LNCaP clone FGC (cell line): ENCODE results near the gene TYW1B.
"Not testable (repeated sequence)": the region's sequence is repeated elsewhere in the genome, so short reads cannot be mapped to it uniquely, and the experiment has no call there.

ENCODE experiments used
- DNase-seq: peaks from one replicate; pipeline ENCODE4 v3.0.0-alpha.2; 2011; ENCODE audit warnings: low read depth
- H3K4me3 ChIP-seq: 2 replicates; pipeline ENCODE4 v1.5.1; 2011; ENCODE audit warnings: mild to moderate bottlenecking, low read depth, low read length, control low read depth
- CTCF ChIP-seq: IDR thresholded peaks from 2 replicates; pipeline ENCODE4 v1.5.1; 2012; ENCODE audit warnings: mild to moderate bottlenecking; ENCODE audit not compliant: control insufficient read depth, insufficient read depth; ENCODE audit errors: extremely low read depth

TYW1B gene

DNA sequence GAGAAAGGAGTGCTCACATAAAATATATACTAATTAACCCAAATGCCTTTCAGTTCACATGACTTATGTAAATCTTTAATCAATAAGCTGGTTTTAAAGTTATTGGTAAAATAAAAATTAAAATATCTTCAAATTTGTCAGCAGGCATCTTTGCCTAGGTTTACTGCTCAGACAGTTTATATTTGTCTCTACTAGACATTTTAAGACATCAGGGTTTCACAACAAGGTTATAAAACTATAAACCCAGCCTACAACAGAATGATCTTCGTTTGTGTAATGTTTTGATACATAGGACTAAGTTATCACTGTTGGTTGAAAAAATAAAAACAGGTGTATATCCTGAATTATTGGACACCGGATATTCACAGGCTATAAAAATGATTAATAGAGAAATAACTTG, 67.4 kb downstream of the TYW1B start:
- TF ChIP-seq CTCF = no peak
- DNase-seq = no peak
- H3K4me3 ChIP-seq = no peak overlapping the region

- no peak for TF ChIP-seq CTCF
- H3K4me3 ChIP-seq = no peak overlapping the region
- no peak for DNase-seq
Observed at GRCh38 chr7:72754312-72754711, 73.7 kb downstream of the TYW1B start.

DNA sequence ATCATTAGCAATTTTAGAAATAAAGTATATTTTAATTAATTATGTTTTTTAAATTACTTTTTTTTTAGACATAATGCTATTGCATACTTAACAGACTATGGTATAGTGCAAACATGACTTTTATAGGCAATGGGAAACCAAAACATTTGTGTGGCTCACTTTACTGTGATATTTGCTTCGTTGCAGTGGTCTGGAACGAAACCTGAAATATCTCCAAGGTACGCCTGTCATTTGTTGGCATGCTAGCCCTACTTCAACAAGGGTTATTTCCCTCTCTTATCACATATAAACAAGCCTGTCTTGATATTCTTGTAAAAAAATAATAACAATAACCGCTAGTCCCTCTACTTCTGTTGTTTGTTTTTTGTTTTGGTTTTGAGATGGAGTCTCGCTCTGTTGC, 74.2 kb downstream of the TYW1B start:
- DNase-seq = peak; percentile 93
- H3K4me3 ChIP-seq = no peak overlapping the region
- TF ChIP-seq CTCF = no peak

DNA sequence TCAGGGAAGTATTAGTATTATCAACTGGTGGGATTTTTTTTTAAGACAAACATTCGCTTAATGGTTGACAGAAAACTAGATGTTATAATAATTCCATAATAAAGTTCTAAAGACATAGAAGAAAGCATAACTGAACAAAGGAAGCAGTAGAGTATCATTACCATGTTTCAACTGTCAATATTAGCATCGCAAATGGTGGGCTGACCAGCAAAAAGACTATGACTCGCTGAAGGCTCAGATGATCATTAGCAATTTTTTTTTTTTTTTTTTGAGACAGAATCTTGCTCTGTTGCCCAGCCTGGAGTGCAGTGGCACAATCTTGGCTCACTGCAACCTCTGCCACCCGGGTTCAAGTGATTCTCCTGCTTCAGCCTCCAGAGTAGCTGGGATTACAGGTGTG, 74.8 kb downstream of the TYW1B start:
- not testable (repeated sequence) for DNase-seq, H3K4me3 ChIP-seq

- peak; percentile 23; the same call in 1 of the 2 replicates for TF ChIP-seq CTCF
- H3K4me3 ChIP-seq = no peak overlapping the region
- DNase-seq = no peak
Observed at GRCh38 chr7:72751978-72752377, 76.0 kb downstream of the TYW1B start.

DNA sequence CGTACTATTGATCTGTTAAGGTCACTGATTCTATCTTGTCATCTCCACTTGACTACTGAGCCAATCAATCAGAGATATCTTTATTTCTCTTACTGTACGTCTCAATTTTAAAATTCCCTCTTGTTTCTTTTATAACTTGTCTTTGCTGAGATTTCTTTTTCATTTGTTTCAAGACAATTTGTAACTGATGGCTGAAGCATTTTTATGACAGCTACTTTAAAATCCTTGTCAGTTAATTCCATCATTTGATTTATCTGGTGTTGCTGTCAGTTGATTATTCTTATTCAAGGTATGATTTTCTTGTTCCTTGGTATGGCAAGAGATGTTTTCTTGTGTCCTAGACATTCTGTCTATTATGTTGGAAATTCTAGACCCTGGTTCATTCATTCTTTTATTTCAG, 76.6 kb downstream of the TYW1B start:
- H3K4me3 ChIP-seq = no peak overlapping the region
- DNase-seq = no peak
- TF ChIP-seq CTCF = no peak

DNA sequence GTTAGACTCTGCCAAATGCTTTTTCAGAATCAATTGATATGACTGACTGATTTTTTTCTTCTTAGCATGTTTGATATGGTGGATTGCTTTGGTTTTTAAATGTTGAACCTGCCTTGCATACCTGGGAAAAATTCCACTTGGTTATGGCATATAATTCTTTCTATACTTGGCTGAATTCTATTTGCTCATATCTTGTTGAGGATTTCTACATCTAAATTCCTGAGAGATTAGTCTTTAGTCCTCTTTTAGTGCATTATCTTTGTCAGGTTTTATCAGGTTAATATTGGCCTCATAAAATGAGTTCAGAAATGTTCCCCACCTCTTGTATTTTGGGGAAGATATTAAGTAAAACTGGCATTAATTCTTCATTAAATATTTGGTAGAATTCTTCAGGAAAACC, 79.4 kb downstream of the TYW1B start:
- not testable (repeated sequence) for H3K4me3 ChIP-seq, DNase-seq

DNA sequence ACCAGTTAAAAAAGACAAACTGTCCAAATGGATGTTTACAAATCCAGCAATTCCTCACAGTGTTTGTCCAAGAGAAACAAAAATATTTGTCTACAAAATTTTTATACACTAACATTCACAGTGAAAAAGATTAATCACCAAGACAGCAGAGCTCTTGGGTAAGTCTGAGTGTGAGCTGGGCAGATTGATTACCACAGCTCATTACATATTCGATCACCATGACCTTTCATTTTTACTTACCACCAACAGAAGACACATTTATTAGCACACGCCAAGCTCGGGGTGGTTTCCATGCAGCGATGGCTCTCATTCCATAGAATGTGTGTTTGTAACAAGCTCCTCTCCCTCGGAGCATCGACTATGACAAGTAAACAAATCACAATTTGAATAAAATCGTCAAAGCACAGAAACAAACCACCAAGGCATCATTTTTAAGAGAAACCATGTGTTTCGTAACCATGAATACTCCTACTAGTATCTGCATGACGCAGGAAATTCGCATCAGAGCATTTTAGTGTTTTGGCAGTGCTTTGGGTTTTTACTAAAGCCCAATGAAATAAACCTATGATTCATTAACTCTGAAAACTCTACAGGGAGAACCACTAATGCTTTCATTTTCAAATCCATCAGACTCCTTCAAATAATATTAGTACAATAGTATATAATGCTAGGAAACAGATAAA, 83.6 kb downstream of the TYW1B start:
- not testable (repeated sequence) for DNase-seq

DNA sequence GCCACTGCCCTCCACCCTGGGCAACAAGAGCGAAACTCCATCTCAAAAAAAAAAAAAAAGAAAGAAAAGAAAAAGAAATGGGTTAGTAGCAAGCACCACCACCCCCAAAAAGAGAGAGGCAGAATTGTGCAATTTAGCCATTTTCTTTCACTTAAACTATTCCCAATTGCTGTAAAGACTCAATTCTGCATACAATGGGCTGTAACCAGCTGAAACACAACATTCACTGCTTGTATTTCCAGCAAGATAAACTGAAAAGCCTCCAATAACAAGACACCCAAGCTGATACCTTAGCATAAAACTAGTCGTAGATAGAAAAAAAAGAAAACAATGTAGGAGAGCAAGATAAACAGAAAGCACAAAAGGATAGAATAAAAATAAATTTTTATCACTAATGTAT, 84.2 kb downstream of the TYW1B start:
- DNase-seq, H3K4me3 ChIP-seq: not testable (repeated sequence)

More for the DNA sequence above, 83.6 kb downstream of the TYW1B start:
- H3K4me3 ChIP-seq = not testable (repeated sequence)

- H3K4me3 ChIP-seq, DNase-seq: not testable (repeated sequence)
Observed at GRCh38 chr7:72739716-72740115, 88.3 kb downstream of the TYW1B start.

DNA sequence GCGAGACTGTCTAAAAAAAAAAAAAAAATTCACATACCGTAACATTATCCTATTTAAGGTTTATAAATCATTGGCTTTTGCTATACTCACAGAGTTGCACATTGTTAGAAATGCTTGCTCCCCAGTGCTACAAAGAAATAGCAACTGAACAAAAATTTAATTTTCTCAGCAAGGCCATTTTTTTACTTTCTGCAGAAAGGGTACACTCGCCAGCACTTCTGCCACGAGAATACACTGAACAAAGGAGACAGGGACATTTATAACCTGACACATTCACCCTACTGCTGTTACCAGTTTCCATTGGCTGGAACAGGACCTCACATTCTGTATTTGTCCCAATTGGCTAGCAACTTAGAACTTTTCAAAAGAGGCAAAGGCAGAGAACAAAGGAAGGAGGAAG, 92.1 kb downstream of the TYW1B start:
- not testable (repeated sequence) for H3K4me3 ChIP-seq, DNase-seq

GRCh38 chr7:72730815-72731214, 97.2 kb downstream of the TYW1B start:
- not testable (repeated sequence) for DNase-seq, H3K4me3 ChIP-seq

DNA sequence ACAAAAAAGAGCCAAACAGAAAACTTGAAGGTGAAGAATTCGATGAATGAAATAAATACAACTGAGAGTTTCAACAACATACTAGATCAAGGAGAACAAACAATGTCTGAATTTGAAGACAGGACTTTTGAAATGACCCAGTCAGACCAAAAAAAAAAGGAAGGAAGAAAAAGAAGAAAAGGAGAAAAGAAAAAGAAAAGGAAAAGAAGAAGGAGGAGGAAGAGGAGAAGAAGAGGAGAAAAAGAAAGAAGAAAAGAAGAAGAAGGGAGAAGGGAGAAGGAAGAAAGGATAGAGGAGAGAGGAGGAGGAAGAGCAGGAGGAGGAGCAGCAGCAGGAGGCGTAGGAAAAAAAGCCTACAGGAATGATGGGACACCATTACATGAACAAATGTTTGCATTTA, 97.6 kb downstream of the TYW1B start:
- not testable (repeated sequence) for H3K4me3 ChIP-seq, DNase-seq

DNA sequence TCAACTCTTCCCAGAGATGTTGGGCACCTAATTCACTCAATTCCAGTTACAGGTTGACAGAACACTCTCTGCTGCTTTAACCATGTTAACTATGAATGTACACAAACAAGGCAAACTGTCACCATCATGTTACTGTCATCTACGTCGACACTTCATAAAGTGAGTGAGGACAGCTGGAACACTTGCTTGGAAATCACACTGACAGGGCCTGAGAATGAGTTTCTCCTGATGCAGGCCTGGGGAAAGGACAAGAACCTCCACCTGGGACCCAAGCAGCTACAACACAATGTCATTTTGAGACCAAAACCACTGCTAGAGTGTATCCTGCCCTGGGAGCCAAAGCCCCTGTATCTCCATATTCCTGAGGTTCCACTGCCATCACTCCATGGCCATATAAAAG, 98.9 kb downstream of the TYW1B start:
- DNase-seq, H3K4me3 ChIP-seq: not testable (repeated sequence)
